K562 (cell line): ENCODE data around the gene DOK3. TPM values are rescaled to one million over a fixed set of nuclear protein-coding genes. Genes with fewer than 3 reads are reported as not detected.

Experiments
- ARID2 ChIP-seq: fragments of 450-650 bp; IDR thresholded peaks from 2 replicates; pipeline ENCODE4 v1.6.1; 2017; ENCODE audit warnings: antibody characterized with exemption, mild to moderate bottlenecking
- BRCA1 ChIP-seq, 2 experiments: fragments of 450-650 bp in 1 of 2; sonication (generic) in 1 of 2; formaldehyde crosslinking in 1 of 2; IDR thresholded peaks; 2 replicates each; pipeline versions ENCODE4 v1.5.0 to v1.6.1; 2017 to 2020; ENCODE audit warnings: mild to moderate bottlenecking in 1 of 2, missing genetic modification reagents in 1 of 2
- CEBPB ChIP-seq: fragments of 450-650 bp; IDR thresholded peaks from 2 replicates; pipeline ENCODE4 v1.6.1; 2016; ENCODE audit warnings: missing genetic modification characterization, missing compliant biosample characterization
- HLTF ChIP-seq: fragments of 450-650 bp; IDR thresholded peaks from 2 replicates; pipeline ENCODE4 v1.6.1; 2016
- HMG20A ChIP-seq: fragments of 450-650 bp; formaldehyde crosslinking; conservative IDR thresholded peaks from 2 replicates; pipeline ENCODE4 v1.4.0; 2020; ENCODE audit warnings: mild to moderate bottlenecking, mixed read lengths
- MCM3 ChIP-seq: fragments of 450-650 bp; IDR thresholded peaks from 2 replicates; pipeline ENCODE4 v1.6.1; 2016
- NCOR1 ChIP-seq: fragments of 450-650 bp; IDR thresholded peaks from 2 replicates; pipeline ENCODE4 v1.6.1; 2016; ENCODE audit warnings: mild to moderate bottlenecking, moderate library complexity
- NFATC3 ChIP-seq: fragments of 450-650 bp; IDR thresholded peaks from 2 replicates; pipeline ENCODE4 v1.6.1; 2017; ENCODE audit warnings: mild to moderate bottlenecking
- NONO ChIP-seq, 2 experiments: fragments of 200-400 bp in 1 of 2; fragments of 450-650 bp in 1 of 2; formaldehyde crosslinking in 1 of 2; IDR thresholded peaks; 2 replicates each; pipeline ENCODE4 v1.6.1; 2017; ENCODE audit warnings: low read depth in 2 of 2, mild to moderate bottlenecking in 2 of 2, moderate library complexity in 2 of 2, low read length in 1 of 2
- RFX1 ChIP-seq: fragments of 450-650 bp; IDR thresholded peaks from 2 replicates; pipeline ENCODE4 v1.6.1; 2016; ENCODE audit warnings: mild to moderate bottlenecking, moderate library complexity
- SMARCC2 ChIP-seq: fragments of 450-650 bp; IDR thresholded peaks from 2 replicates; pipeline ENCODE4 v1.6.1; 2017; ENCODE audit warnings: antibody characterized with exemption, moderate library complexity, mild to moderate bottlenecking, low read depth
- SRF ChIP-seq, 2 experiments: fragments of 250-450, 450-650 bp in 1 of 2; sonication (Bioruptor Pico) in 1 of 2; sonication (generic) in 1 of 2; formaldehyde crosslinking; IDR thresholded peaks; 2 replicates each; pipeline versions ENCODE4 v1.5.0 to v1.5.1; 2020 to 2022; ENCODE audit warnings: mild to moderate bottlenecking in 1 of 2, missing genetic modification reagents in 1 of 2
- STAT5B ChIP-seq: fragments of 250-450 bp; sonication (Bioruptor Pico); IDR thresholded peaks from 2 replicates; pipeline ENCODE4 v1.8.0; 2021; ENCODE audit warnings: mild to moderate bottlenecking, inconsistent platforms
- ZKSCAN1 ChIP-seq: fragments of 150-350 bp; IDR thresholded peaks from 2 replicates; pipeline ENCODE4 v1.6.1; 2016; ENCODE audit warnings: low read depth, low read length
- ZNF24 ChIP-seq: fragments of 450-650 bp; IDR thresholded peaks from 2 replicates; pipeline ENCODE4 v1.6.1; 2016
- ZNF354B ChIP-seq: fragments of 250-450 bp; sonication (Bioruptor Pico); IDR thresholded peaks from 2 replicates; pipeline ENCODE4 v1.4.0; 2020
- ZNF408 ChIP-seq: fragments of 250-450 bp; sonication (Bioruptor Pico); IDR thresholded peaks from 2 replicates; pipeline ENCODE4 v1.4.0; 2020; ENCODE audit warnings: low read depth, mild to moderate bottlenecking, moderate library complexity
- ZNF561 ChIP-seq: fragments of 450-650 bp; formaldehyde crosslinking; conservative IDR thresholded peaks from 2 replicates; pipeline ENCODE4 v1.4.0; 2020; ENCODE audit warnings: mild to moderate bottlenecking, moderate library complexity
- ZNF696 ChIP-seq: fragments of 250-450 bp; sonication (Bioruptor Pico); conservative IDR thresholded peaks from 2 replicates; pipeline ENCODE4 v1.4.0; 2020; ENCODE audit warnings: mild to moderate bottlenecking, moderate library complexity
- ZSCAN32 ChIP-seq: fragments of 450-650 bp; formaldehyde crosslinking; IDR thresholded peaks from 2 replicates; pipeline ENCODE4 v1.4.0; 2020; ENCODE audit warnings: mild to moderate bottlenecking, moderate library complexity
- polyA plus RNA-seq, 8 experiments: library from polyadenylated mRNA; depleted of rRNA in 4 of 8; stranded (reverse) in 5 of 8; unstranded in 3 of 8; fragments of >200 nt; fragmentation: Nextera tagmentation in 2 of 8; fragmentation: Illumina TruSeq in 1 of 8; extraction: Ambion mirVana in 2 of 8; extraction: Trizol in 1 of 8; gene quantifications; 2 replicates each; pipeline versions ENCODE4 v1.2.1 to v1.2.3, GENCODE V29; 2011 to 2014; ENCODE audit warnings: inconsistent platforms in 1 of 8, missing spikeins in 1 of 8
- total RNA-seq, 7 experiments: library from RNA; depleted of rRNA in 6 of 7; stranded (reverse); fragments of >200 nt in 6 of 7; fragmentation: Illumina TruSeq in 2 of 7; extraction: Trizol in 2 of 7; gene quantifications; 2 replicates each; pipeline versions ENCODE4 v1.2.1 to v1.2.3, GENCODE V29; 2011 to 2021; ENCODE audit warnings: low replicate concordance in 1 of 7
- TF ChIP-seq, protein P1 (sequence below): fragments of 200-800 bp; sonication (Bioruptor generic); IDR thresholded peaks from 2 replicates; pipeline ENCODE4 v1.6.1; 2016; ENCODE audit warnings: missing genetic modification characterization, missing compliant biosample characterization
- TF ChIP-seq, protein P2 (sequence below): fragments of 450-650 bp; IDR thresholded peaks from 2 replicates; pipeline ENCODE4 v1.6.1; 2018; ENCODE audit not compliant: partially characterized antibody

Gene DOK3
- total and polyA plus RNA-seq, 9 of the 15 experiments (the other 6 are each of a cell fraction or from before 2014, with no cell fraction given): 1.3 to 23.0 (median 8.0) TPM

DNA sequence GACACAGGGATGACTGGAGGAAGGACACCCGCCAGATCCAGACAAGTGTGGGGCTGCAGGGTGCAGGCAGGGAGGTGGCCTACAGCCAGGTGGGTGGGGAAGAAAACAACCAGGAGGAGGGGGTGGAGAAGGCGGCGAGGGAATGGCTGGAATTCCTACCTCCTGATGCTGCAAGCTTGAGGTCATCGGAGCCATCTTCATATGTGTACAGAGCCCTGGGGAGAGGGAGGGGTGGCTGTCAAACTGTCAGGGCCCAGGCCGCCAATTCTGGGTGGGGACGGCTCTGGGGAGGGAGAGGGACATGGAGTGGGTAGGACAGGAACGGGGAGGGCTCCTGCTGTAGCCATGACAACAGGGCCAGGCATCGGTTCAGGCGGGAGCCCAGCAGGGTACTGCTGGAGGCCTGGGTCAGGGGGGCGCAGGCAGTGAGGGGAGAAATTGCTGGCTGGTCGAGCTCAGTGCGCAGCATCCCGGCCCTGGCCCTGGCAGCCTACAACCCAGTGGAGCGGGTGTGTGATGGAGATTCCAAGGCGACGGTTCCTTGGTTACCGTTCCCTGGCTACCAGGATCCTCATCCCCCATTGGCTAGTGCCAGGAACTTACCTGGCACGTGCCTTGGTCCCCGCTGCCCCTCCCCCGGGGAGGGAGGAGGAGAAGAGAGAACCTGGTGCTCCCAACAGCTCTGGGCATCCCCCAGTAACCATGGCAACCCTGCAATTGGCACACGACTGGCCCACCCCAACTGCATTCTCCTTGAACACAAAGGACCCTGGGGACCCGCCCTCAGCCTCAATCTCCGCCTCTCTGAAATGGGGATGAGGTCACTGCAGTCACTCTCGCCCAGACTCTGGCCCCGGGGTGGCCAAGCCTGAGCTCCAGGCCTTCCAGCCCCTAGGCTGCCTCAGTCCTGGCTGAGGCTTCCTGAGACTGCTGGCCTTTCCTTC lies 40.7 kb downstream of the DOK3 start (continued):
- TF ChIP-seq, protein P1, sequence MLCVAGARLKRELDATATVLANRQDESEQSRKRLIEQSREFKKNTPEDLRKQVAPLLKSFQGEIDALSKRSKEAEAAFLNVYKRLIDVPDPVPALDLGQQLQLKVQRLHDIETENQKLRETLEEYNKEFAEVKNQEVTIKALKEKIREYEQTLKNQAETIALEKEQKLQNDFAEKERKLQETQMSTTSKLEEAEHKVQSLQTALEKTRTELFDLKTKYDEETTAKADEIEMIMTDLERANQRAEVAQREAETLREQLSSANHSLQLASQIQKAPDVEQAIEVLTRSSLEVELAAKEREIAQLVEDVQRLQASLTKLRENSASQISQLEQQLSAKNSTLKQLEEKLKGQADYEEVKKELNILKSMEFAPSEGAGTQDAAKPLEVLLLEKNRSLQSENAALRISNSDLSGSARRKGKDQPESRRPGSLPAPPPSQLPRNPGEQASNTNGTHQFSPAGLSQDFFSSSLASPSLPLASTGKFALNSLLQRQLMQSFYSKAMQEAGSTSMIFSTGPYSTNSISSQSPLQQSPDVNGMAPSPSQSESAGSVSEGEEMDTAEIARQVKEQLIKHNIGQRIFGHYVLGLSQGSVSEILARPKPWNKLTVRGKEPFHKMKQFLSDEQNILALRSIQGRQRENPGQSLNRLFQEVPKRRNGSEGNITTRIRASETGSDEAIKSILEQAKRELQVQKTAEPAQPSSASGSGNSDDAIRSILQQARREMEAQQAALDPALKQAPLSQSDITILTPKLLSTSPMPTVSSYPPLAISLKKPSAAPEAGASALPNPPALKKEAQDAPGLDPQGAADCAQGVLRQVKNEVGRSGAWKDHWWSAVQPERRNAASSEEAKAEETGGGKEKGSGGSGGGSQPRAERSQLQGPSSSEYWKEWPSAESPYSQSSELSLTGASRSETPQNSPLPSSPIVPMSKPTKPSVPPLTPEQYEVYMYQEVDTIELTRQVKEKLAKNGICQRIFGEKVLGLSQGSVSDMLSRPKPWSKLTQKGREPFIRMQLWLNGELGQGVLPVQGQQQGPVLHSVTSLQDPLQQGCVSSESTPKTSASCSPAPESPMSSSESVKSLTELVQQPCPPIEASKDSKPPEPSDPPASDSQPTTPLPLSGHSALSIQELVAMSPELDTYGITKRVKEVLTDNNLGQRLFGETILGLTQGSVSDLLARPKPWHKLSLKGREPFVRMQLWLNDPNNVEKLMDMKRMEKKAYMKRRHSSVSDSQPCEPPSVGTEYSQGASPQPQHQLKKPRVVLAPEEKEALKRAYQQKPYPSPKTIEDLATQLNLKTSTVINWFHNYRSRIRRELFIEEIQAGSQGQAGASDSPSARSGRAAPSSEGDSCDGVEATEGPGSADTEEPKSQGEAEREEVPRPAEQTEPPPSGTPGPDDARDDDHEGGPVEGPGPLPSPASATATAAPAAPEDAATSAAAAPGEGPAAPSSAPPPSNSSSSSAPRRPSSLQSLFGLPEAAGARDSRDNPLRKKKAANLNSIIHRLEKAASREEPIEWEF (CRISPR knock-in tag): no peak
- TF ChIP-seq HMG20A (CRISPR knock-in tag) (no peak), CEBPB (tag) (no peak), ZNF24 (no peak), MCM3 (no peak), HLTF (no peak), RFX1 (peak; percentile 92), NFATC3 (no peak), NCOR1 (no peak), ZNF408 (no peak), BRCA1 (IDR thresholded peaks at IDR 0.05) (no peak), BRCA1 (CRISPR knock-in tag; IDR thresholded peaks at IDR 0.05) (no peak), ZKSCAN1 (no peak), NONO (IDR thresholded peaks at IDR 0.05; ENCODE audit: low read depth in 2 of 2, low read length in 1 of 2) (no peak), ZSCAN32 (CRISPR knock-in tag) (no peak), SRF (CRISPR knock-in tag; IDR thresholded peaks at IDR 0.05) (no peak), ZNF354B (CRISPR knock-in tag) (no peak), ZNF561 (no peak), STAT5B (CRISPR knock-in tag) (no peak), SMARCC2 (no peak), ARID2 (no peak), ZNF696 (CRISPR knock-in tag) (no peak)
- TF ChIP-seq, protein P2, sequence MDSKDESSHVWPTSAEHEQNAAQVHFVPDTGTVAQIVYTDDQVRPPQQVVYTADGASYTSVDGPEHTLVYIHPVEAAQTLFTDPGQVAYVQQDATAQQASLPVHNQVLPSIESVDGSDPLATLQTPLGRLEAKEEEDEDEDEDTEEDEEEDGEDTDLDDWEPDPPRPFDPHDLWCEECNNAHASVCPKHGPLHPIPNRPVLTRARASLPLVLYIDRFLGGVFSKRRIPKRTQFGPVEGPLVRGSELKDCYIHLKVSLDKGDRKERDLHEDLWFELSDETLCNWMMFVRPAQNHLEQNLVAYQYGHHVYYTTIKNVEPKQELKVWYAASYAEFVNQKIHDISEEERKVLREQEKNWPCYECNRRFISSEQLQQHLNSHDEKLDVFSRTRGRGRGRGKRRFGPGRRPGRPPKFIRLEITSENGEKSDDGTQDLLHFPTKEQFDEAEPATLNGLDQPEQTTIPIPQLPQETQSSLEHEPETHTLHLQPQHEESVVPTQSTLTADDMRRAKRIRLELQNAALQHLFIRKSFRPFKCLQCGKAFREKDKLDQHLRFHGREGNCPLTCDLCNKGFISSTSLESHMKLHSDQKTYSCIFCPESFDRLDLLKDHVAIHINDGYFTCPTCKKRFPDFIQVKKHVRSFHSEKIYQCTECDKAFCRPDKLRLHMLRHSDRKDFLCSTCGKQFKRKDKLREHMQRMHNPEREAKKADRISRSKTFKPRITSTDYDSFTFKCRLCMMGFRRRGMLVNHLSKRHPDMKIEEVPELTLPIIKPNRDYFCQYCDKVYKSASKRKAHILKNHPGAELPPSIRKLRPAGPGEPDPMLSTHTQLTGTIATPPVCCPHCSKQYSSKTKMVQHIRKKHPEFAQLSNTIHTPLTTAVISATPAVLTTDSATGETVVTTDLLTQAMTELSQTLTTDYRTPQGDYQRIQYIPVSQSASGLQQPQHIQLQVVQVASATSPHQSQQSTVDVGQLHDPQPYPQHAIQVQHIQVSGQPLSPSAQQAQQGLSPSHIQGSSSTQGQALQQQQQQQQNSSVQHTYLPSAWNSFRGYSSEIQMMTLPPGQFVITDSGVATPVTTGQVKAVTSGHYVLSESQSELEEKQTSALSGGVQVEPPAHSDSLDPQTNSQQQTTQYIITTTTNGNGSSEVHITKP: no peak
